ENCODE measurements around the gene NASP.
"Not testable (repeated sequence)": the region's sequence is repeated elsewhere in the genome, so short reads cannot be mapped to it uniquely, and the experiment has no call there.

NASP gene

DNA sequence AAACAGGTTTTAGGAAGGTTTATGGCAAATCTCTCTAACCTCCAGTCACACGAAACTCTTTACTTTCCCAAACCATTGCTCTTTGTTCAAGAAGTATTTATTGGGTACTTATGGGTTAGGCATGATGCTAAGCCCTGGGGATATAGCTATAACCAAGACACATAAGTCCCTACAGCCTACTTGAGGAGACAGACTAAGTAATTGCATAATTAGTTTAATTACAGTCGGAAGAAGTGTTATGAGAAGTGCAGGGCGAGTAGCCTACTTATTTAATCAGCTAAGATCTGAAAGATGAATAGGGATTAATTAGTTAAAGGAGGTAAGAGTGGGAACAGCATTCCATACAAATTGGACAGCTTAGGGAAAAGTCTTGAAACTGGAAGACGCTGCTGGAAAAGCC is 13.2 kb upstream of the NASP start:
- DNase-seq (ENCODE audit: low read depth): no peak

DNA sequence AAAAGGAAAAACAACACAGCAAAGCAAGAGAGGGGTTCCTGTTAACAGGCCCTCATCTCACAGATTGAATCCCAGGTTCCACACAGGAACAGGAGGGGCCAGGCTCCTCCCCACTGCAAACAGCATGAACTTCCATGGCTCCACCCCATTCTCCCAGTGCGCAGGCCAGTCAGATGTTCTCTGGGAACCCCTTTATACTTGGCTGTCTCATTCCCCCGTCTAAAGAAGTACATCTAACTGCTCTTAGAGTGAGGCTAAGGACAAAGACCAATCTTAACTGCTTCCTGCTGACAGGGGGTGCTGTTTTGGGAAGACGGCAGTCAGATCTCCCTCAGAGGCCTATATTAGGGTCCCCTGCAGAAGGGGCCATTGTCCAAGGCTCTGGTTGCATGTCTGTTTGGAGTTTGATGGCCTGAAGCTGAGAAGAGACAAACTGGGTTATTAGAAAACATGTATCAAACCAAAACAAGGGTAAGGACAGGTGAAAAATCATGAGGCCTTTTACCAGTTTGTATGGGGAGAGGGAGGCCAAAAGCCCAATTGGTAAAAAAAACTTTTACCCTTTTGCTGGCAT is 10.5 kb upstream of the NASP start:
- no peak for DNase-seq (ENCODE audit: low read depth)

DNA sequence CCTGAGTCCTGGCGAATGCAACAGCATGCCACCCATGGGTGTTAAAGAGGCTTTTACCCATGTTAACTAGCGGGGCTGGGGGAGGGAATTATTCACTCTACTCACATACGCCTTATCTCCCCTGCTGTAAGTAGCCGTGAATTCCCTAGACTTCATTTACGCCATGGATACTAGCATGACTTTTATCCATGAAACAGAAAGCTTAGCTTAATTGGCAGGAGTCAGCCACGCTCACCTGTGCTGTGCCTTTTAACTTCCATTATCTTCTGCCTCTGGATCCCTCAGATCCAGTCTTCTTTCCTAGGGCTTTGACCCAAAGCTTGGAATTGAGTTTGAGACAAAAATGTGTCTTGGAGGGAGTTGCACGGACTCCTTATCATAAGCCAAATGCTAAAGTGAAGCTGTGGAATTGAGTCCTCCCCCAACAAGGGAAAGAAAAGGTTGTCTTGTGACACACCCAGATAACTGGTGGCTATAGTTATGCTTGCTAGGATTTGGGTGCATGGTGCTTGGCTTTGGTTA is 9.7 kb upstream of the NASP start:
- no peak for DNase-seq (ENCODE audit: low read depth)

DNA sequence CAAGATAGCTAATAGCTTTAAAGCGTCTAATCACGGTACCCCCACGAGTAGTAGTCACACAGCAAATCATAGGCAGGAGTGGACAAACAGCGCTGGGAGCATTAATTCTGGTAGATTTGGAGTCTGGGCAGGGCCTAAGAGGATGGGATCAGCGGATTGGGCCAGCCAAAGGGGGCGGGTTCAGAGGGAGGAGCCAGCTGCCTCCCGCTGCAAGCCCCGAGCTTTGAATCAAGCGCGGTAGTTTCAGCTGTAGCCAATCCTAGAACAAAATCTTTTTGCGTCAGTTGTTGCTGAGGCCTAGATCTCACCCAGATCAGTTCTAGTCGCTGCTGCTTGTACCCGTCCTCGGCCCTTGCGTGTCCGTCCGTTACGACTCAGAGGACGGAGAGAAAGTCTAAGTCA is 576 bp upstream of the NASP start:
- DNase-seq (ENCODE audit: low read depth): peak; percentile 86

DNA sequence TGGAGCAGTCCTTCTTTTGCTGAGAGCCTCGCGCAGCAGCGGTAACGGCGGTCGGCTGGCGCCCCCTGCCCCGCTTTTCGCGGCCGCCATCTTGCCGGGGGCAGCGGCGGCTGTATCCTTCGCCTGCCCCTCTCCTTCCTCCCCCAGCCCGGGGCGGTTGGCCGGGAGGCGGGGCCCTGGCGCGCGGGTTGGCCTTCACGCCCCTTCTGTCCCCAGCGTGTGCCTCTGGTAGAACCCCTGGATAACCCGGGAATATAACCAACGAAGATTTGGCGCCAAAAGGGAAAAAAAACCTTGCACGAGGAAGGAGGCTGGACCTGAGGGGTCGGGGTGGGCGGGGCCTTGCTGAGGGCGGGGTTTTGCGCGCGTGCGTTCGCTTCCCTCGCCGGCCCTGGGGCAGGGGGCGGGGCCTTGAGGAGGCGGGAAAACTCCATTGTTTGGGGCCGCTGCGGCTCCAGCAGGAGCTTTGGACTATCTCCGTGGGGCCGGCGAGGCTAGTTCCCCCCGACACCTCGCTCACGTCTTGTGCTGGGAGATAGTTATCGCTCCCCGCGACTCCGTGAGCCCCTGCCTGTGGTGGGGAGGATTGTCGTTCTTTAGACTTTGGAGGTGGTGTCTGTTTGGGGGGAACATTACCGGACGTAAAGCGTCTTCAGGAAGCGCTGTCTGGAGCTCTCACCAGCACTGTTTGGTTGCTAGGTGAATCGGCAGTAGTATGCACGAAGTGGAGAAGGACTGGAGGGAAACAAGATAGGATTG is 689 bp downstream of the NASP start:
- peak; percentile 75 for DNase-seq (ENCODE audit: low read depth)

DNA sequence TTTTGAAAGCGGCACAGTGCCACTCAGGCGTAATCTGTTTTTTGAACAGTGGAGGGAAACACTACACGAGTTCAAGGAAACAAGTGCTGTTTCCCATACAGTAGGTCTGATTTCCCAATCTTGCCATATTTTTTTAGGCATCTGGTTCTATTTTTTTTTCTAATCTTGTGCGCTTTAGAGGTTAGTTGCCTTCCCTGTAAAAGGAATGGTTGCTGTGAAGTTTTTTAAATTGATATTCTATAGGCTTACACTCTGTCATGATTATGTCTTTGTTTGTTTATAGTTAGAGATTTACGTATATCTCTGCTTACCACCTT is 1.2 kb downstream of the NASP start:
- no peak for DNase-seq (ENCODE audit: low read depth)

DNA sequence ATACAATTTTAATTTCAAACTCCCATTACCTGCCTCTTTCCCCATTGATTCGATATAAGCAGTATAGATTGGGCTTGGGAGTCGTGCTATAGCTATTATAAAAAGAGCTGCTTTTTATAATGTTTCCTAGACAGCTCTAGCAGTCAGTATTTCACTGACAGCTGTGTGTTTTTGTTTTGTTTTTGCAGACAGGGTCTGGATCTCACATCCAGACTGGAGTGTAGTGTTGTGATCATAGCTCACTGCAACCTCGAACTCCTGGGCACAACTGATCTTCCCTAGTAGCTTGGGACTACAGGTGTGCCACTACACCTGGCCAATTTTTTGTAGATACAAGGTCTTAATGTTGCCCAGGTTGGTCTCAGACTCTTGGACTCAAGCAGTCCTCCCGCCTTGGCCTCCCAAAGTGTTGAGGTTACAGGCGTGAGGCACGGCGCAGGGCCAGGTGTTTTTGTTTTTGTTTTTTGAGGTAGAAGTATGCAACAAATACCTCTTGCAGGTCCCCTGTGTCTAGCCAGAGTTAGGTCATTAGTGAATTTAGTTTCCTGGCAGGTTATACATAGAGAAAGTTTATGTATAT is 1.7 kb downstream of the NASP start:
- DNase-seq (ENCODE audit: low read depth): no peak

DNA sequence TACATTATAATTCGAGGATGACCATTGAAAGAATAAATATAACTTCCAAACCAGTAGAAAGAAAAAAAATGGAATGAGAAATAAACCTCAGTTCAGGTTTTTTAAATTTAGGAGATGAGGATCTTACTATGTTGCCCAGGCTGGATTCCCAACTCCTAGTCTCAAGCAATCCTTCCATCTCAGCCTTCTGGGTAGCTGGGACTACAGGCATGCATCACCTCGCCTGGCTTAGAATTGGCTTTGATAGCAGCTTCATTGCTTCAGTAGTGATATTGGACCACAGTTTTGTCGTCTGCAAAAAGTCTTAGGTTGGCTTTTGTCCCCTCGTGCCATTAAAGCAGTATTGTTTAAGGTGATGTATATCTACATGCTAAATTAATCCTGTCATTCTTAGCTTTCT is 2.9 kb downstream of the NASP start:
- no peak for DNase-seq (ENCODE audit: low read depth)

DNA sequence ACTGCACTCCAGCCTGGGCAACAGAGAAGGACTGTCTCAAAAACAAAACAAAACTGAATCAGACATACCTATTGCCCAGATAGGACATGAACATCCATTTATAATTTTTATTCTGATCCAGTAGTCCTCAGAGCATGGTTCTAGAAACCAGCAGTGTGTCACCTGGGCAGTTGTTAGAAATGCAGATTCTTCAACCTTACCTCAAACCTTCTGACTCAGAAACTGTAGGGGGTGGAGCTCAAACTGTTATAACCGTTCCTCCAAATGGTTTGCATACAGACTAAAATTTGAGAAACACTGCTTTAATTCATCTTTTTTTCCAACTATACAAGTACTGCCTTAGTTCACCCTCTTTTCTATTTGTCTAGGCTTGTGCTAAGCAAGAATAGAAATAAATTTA is 6.0 kb downstream of the NASP start:
- DNase-seq (ENCODE audit: low read depth): no peak

DNA sequence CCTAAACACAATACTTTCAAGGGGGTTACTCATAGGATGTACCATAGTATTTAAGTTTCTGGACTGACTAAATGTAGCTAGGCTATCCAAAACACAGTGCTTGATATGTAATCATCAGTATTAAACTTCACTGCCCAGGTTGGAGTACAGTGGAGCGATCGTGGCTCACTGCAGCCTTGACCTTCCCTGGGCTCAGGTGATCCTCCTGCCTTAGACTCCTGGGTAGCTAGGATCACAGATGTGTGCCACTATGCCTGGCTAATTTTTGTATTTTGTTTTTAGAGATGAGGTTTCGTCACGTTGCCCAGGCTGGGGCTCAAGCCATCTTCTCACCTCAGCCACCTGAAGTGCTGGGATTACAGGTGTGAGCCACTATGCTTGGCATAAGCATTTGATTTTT is 10.6 kb downstream of the NASP start:
- DNase-seq (ENCODE audit: low read depth): no peak

DNA sequence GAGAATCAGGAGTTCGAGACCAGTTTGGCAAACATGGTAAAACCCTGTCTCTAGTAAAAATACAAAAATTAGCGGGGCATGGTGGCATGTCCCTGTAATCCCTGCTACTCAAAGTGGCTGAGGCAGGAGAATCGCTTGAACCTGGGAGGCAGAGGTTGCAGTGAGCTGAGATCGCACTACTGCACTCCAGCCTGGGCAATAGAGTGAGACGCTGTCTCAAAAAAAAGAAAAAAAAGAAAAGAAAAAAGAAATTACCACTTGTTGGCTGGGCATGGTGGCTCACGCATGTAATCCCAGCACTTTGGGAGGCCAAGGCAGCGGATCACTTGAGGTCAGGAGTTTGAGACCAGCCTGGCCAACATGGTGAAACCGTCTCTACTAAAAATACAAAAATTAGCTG is 12.9 kb downstream of the NASP start:
- DNase-seq (ENCODE audit: low read depth): not testable (repeated sequence)

DNA sequence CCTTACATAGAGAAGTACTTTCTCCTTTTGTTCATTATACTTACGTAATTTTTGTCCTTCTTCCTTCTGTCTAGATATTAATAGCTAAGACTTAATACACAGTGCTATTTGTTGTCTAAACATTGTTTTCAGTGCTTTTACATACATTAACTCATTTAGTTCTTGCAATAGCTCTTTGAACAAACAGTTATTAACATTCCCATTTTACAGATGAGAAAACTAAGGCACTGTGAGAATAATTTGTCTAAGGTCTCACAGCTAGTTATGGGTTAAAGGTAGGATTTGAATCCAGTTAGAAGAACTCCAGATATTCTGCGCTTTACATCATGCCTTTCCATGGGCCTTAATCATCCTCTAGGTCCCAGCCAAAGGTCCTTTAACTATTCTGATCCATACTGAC is 20.4 kb downstream of the NASP start:
- DNase-seq (ENCODE audit: low read depth): no peak

DNA sequence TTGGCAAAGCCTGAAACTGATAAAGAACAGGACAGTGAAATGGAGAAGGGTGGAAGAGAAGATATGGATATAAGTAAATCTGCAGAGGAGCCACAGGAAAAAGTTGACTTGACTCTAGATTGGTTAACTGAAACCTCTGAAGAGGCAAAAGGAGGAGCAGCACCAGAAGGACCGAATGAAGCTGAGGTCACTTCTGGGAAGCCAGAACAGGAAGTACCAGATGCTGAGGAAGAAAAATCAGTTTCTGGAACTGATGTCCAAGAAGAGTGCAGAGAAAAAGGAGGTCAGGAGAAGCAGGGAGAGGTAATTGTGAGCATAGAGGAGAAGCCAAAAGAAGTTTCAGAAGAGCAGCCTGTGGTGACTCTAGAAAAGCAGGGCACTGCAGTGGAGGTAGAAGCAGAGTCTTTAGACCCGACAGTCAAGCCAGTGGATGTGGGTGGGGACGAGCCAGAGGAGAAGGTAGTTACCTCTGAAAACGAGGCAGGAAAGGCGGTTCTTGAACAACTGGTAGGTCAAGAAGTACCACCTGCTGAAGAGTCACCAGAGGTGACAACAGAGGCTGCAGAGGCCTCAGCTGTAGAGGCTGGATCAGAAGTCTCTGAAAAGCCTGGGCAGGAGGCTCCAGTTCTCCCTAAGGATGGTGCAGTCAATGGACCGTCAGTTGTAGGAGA is 23.7 kb downstream of the NASP start:
- DNase-seq (ENCODE audit: low read depth): no peak

DNA sequence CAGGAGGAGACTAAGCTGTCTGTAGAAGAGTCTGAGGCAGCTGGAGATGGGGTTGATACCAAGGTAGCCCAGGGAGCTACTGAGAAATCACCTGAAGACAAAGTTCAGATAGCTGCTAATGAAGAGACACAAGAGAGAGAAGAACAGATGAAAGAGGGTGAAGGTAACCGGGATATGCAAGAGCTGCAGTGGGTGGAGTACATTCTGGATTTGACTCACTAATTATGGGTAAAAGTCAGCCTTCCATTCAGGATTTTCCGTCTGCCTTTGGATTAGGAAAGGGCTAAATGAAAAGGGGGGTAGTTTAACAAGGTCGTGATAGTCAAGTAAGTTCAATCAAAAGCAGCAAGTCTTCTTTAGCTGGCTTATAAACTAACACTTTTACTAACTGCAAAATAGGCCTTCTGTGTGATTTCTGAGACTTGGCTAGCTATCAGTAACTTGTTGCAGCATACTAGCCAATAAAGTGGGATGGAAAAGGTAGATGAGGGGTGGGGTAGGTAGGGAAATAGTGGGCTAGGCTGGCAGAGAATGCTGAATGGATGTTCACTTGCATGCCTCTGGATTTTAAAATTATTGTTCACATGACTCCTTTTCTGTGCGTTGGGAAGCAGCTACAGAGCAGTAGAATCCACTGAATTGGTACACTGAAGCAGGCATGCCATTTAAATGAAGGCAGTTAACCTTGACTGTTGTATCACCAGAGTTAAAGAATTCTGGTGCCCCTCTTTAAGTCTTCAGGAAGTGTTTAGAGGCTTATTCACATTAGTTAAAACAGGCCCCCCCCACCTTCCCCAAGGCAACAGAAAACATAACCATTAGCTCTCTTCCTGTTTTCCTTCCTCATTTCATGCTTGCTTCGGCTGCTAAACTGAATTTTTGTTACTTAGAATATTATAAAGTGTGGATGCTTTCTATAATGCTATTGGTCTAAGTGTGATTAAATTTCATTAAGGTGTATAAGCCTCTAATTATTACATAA is 24.6 kb downstream of the NASP start:
- no peak for DNase-seq (ENCODE audit: low read depth)

DNA sequence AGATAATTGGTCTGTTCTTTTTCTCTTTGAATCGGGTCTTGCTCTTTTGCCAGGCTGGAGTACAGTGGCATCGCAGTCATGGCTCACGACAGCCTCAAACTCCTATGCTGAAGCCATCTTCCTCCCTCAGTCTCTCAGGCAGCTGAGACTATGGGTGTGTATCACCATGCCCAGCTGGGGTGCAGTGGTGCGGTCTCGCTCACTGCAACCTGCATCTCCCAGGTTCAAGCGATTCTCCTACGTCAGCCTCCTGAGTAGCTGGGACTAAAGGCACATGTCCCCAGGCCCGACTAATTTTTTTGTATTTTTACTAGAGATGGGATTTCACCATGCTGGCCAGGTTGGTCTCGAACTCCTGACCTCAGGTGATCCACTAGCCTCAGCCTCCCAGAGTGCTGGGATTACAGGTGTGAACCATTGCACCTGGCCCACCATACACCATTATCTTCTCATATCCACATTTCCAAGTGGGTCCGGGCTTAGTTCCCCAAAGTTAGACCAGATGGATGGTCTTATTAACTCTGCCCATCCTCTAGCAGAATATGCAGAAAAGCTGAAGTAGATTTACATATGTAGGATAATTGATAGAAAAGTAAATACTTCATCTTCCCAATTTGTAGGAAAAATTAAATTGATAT is 26.9 kb downstream of the NASP start:
- DNase-seq (ENCODE audit: low read depth): no peak

DNA sequence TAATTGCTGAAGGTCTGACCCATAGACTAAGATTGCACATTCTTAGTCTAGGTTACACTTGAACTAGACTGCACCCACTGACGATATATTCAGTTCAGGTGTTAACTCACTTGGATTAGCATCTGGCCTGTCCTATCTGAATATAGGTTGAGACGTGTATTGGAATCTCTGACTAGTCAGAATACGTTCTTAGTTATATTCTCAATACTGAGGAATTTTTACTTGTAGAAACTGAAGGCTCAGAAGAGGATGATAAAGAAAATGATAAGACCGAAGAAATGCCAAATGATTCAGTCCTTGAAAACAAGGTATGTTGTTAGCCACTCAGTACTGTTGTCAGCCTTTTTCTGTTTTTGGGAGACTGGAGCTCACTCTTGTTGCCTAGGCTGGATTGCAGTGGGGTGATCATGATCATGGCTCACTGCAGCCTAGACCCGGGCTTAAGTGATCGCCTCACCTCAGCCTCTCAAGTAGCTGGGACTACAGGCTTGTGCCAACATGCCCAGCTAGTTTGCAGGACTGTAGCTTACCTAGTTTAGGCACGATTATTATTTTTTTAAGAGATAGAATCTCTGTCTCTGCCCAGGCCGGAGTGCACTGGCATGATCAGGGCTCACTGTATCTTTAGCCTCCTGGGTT is 29.2 kb downstream of the NASP start:
- no peak for DNase-seq (ENCODE audit: low read depth)

DNA sequence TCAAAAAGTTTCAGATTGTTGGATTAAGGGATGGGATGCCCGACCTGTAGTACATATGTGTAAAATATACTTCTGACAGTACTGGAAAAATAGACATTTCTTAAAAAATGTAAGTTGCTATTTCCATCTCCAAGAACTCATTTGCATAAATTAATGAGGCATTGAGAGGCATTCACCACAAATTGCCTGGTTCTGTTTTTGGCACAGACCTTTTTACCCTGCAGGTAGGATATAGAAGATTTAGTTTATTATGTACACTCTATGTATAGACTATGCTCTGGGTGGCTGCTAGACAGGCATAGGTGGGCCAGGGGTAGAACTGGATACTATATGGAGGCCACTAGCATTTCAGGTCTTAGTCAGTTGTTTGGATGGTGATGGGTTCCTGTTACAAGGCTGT is 32.0 kb downstream of the NASP start:
- DNase-seq (ENCODE audit: low read depth): no peak

DNA sequence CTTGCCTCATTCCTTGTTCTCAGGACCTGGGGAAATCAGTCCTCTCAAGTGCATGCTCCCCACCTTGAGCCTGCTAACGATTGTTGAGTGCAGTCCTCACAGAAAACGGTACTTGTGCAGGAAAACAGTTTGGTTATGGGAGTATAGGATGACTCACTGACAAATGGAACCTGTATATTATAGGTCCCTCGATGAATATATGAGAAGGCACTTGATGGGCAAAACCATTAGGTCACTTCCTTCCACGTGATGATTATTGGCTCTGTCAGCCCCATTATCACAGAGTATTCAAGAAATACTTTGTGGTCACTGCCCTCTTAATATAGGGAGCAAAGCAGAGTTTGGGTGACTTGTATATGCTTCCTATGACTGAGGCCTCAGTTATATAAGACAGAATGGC is 33.8 kb downstream of the NASP start:
- DNase-seq (ENCODE audit: low read depth): no peak

DNA sequence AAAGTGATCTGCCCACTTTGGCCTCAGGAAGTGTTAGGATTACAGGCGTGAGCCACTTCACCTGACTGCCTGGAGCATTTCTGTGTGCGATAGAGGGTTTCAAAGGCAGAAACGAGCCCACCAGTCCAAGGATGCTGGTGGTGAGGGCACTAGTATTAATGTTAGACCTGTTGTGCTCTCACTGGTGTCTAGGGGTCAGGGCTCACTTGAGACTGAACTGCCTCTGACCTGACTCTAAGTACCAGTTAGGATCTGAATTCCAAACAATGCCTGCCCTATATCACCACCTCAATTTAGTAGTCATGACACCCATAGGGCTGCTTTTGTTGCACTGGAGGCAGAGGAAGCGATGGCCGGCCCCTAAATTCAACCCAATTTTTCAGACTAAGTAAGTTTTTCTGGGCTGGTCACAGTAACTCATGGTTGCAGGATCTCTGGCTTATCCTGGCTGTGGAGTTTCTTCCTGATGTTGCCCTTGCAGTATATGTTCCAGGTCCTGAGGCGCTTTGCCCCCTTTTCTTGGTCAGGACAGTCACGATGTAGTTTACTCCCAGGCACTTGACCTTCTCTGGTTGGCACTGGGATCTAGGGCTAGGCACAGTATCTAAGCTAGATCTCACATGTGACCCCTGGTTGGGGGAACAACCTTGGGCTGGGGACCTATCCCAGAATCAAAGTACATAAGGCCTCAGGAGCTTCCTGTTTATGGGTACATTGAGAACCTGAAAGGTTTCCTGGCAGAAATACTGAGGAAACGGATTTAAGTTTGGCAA is 35.5 kb downstream of the NASP start:
- DNase-seq (ENCODE audit: low read depth): no peak

Data from stimulated activated CD8-positive, alpha-beta memory T cell treated with anti-CD3 and anti-CD28 coated beads, Interleukin-12 subunit alpha, Interleukin-12 subunit beta, amount 100 ng/mL, for 1 hour (primary cell).